Measurements from ENCODE around the gene AJUBA.

Gene AJUBA

GRCh38 chr14:22929961-22930364 is 52.4 kb downstream of the AJUBA start:
- no peak for FAIRE-seq

- peak; percentile 94 for FAIRE-seq
Measured at GRCh38 chr14:22929104-22929960, 53.0 kb downstream of the AJUBA start, which contains the start of gene PRMT5. PRMT5 (minus strand) TSS chr14:22929376; CDS start chr14:22929361, 15 bp downstream.

DNA sequence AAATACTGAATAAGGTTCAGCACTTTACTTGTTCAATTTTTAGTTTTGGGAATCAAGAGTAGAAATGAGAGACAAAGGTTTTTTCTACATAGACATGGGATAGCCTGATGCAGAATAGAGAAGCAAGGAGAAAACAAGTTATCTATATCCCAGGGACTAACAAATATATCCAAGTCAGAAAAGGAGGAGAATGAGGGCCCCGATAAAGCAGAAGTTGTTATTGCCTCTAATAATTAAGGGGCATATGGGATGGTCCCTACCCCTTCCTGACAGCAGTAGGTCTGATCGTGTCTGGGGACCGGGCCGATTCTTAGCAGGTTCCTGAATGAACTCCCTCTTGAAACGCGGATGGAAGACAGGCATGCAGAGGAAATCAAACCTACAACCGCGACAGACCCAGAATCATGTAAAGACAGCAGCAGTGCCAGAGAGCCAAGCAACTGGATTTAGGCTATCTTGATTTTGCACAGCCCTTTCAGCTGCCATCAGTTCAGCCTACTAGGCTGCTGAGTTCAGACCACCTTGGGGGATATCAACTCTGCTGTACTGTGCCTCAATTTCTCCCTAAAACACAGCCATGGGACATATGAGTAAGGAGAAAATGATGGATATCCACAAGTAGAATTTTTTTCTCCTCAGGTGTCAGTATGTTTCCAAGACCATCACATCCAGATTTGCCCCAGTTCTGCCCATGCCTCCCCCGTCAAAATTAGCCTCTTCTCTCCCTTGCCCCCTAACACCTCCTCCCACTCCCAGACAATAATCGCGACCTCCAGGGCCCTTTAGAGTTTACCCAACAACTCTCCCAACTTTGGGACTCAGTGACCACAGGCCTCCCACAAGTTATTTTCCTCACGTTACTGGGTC is 53.9 kb downstream of the AJUBA start:
- FAIRE-seq, result no peak

- no peak for FAIRE-seq
Measured at GRCh38 chr14:22926316-22926715, 56.0 kb downstream of the AJUBA start.

DNA sequence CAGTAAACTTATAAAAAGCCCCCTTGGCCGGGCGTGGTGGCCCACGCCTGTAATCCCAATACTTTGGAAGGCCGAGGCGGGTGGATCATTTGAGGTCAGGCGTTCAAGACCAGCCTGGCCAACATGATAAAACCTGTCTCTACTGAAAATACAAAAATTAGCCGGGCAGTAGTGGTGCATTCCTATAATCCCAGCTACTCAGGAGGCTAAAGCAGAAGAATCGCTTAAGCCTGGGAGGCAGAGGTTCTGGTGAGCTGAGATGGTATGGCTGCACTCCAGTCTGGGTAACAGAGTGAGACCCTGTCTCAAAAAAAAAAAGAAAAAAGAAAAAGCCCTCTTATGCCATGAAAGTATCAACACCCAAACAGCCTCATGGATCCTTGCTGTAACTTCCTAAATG is 56.8 kb downstream of the AJUBA start:
- FAIRE-seq, result no peak

GRCh38 chr14:22923746-22924145 is 58.6 kb downstream of the AJUBA start:
- no peak for FAIRE-seq

GRCh38 chr14:22922294-22922693 is 60.1 kb downstream of the AJUBA start:
- FAIRE-seq, result no peak
